Suprapubic skin (tissue), 4 donors: ENCODE data around the gene CAVIN1. TPM values are rescaled to one million over a fixed set of nuclear protein-coding genes. Genes with fewer than 3 reads are reported as not detected.
"Not testable (repeated sequence)": the region's sequence is repeated elsewhere in the genome, so short reads cannot be mapped to it uniquely, and the experiment has no call there.

Experiments used
- DNase-seq, 2 donors: peaks; one replicate each; pipeline ENCODE4 v3.0.0-alpha.2; 2019; ENCODE audit warnings: low spot score in 2 of 2
- H3K27ac ChIP-seq: fragments of 200-600 bp; sonication (generic); one replicate; pipeline ENCODE4 v1.5.1; 2019
- H3K27me3 ChIP-seq: fragments of 200-600 bp; sonication (generic); one replicate; pipeline ENCODE4 v1.5.1; 2019
- H3K36me3 ChIP-seq: fragments of 200-600 bp; sonication (generic); one replicate; pipeline ENCODE4 v1.5.1; 2019
- H3K4me1 ChIP-seq: fragments of 200-600 bp; sonication (generic); one replicate; pipeline ENCODE4 v1.5.1; 2019
- H3K4me3 ChIP-seq: fragments of 200-600 bp; sonication (generic); one replicate; pipeline ENCODE4 v1.5.1; 2019; ENCODE audit warnings: mild to moderate bottlenecking
- H3K9me3 ChIP-seq: fragments of 200-600 bp; sonication (generic); one replicate; pipeline ENCODE4 v1.5.1; 2019
- EP300 ChIP-seq: sonication (generic); formaldehyde crosslinking; IDR thresholded peaks from one replicate; pipeline ENCODE4 v1.6.1; 2017; ENCODE audit warnings: antibody characterized with exemption
- POLR2A ChIP-seq, 2 donors: fragments of 450-650 bp; IDR thresholded peaks; one replicate each; pipeline ENCODE4 v1.6.1; 2017; ENCODE audit warnings: antibody characterized with exemption in 2 of 2, mild to moderate bottlenecking in 2 of 2, moderate library complexity in 2 of 2
- POLR2AphosphoS5 ChIP-seq, 3 donors: sonication (generic); formaldehyde crosslinking; IDR thresholded peaks; one replicate each; pipeline ENCODE4 v1.6.1; 2017; ENCODE audit warnings: antibody characterized with exemption in 3 of 3
- WGBS: methylation state at CpG from one replicate; pipeline ENCODE4 v1.1.5; 2018; 5-methylcytosine and 5-hydroxymethylcytosine counted together
- total RNA-seq, 4 donors: library from RNA; depleted of rRNA; stranded (reverse); fragments of >200 nt; gene quantifications; one replicate each; pipeline ENCODE4 v1.1.0, GENCODE V29; 2016
- TF ChIP-seq, protein P1 (sequence below), 2 donors: fragments of 200-600 bp in 1 of 2; fragments of 450-650 bp in 1 of 2; sonication (generic) in 1 of 2; IDR thresholded peaks; one replicate each; pipeline ENCODE4 v1.5.1; 2016 to 2019; ENCODE audit warnings: antibody characterized with exemption in 2 of 2, mild to moderate bottlenecking in 1 of 2, moderate library complexity in 1 of 2

Gene CAVIN1
- total RNA-seq, 4 donors from 2014 or later: 153 to 224 (median 182) TPM

DNA sequence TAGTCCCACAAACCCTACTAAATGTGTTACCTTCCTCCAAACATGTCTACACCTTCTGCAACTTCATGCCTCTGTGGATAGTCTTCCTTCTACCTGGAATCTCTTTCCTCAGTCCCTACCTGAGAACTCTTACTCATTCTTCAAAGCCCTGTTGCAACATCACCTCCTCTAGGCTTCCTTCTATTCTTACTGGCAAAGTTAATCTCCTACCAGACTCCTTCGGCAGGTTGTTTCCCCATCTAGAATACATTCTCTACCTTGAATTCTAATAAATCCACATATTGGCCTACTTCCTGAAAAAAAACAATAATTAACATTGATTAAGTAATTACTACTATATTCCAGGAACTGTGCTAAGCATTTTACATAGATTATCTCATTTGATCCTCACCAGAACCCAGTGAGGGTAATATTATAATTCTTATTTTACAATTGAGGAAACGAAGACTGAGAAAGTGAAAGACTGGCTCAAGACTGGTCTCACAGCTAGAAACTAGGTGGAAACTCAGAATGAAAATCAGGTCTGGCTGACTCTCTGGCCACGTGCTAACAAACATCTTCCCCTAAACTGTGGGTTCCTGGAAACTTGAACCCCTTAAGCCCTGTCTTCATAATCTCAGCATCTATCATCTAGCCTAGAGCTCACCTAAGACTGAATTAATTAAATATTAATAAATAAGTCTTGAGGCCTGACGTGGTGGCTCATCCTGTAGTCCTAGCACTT lies 30.2 kb downstream of the CAVIN1 start:
- no peak for DNase-seq
- Histone ChIP-seq H3K27ac (no peak overlapping the region), H3K36me3 (no peaks in the 10 kb centered on the region), H3K4me3 (no peak overlapping the region), H3K4me1 (peaks cover 7% of the 10 kb centered on the region), H3K9me3 (no peaks in the 10 kb centered on the region), H3K27me3 (no peaks in the 10 kb centered on the region)
- no peak for TF ChIP-seq EP300
- no peak for TF ChIP-seq POLR2A (IDR thresholded peaks at IDR 0.05)
- TF ChIP-seq, protein P1, sequence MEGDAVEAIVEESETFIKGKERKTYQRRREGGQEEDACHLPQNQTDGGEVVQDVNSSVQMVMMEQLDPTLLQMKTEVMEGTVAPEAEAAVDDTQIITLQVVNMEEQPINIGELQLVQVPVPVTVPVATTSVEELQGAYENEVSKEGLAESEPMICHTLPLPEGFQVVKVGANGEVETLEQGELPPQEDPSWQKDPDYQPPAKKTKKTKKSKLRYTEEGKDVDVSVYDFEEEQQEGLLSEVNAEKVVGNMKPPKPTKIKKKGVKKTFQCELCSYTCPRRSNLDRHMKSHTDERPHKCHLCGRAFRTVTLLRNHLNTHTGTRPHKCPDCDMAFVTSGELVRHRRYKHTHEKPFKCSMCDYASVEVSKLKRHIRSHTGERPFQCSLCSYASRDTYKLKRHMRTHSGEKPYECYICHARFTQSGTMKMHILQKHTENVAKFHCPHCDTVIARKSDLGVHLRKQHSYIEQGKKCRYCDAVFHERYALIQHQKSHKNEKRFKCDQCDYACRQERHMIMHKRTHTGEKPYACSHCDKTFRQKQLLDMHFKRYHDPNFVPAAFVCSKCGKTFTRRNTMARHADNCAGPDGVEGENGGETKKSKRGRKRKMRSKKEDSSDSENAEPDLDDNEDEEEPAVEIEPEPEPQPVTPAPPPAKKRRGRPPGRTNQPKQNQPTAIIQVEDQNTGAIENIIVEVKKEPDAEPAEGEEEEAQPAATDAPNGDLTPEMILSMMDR (IDR thresholded peaks at IDR 0.05): no peak
- no peak for TF ChIP-seq POLR2AphosphoS5 (IDR thresholded peaks at IDR 0.05)
- 78% methylated on average over 4 of the region's 4 CpGs for WGBS

DNA sequence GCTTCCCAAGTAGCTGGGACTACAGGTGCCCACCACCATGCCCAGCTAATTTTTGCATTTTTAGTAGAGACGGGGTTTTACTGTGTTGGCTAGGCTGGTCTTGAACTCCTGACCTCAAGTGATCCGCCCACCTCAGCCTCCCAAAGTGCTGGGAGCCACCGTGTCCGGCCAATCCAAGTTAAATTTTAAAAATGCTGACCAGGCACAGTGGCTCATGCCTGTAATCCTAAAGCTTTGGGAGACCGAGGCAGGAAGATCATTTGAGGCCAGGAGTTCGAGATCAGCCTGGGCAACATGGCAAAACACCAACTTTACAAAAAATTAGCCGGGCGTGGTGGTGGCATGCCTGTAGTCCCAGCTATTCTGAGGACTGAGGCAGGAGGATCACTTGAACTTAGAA lies 31.6 kb downstream of the CAVIN1 start:
- peak in 1 of 2 donors; percentile 44 for DNase-seq
- 88% methylated on average over 8 of the region's 8 CpGs for WGBS
- peaks cover 18% of the 10 kb centered on the region for H3K4me1 ChIP-seq
- not testable (repeated sequence) for H3K4me3 ChIP-seq, H3K27ac ChIP-seq, H3K27me3 ChIP-seq, H3K9me3 ChIP-seq, H3K36me3 ChIP-seq

DNA sequence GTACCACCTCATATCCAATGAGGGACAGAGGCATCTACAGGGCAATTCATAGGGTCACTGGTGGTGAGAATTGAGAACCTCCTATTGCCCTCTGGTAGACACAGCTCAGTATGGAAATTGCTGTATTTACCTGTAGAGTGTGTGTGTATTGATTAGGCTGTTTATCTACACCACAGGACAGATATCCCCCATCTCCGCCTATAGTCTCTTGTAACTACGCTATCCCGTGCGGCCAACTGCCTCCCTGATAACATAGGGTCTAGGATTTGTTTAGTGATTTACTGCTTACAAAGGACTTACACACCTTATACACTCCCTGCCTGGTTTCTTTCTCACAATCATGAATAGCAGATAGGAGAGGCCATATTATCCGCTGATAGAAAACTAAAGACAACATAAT lies 33.2 kb downstream of the CAVIN1 start:
- 98% methylated on average over 5 of the region's 5 CpGs for WGBS
- H3K4me1 ChIP-seq: peaks cover 34% of the 10 kb centered on the region
- no peaks in the 10 kb centered on the region for H3K27me3 ChIP-seq

DNA sequence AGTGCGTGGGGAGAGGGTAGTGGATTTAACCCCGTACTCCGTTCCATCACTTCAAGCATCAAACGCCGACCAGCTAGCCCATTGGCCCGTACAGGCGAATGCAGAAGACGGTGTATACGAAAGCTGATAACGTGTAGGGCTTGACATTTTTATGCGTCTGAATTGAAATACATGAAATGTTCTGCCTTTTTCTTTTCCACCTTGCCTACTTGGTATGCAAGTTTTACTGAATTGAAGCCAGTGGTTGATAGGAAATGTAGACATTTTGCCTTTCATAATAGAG lies 34.0 kb downstream of the CAVIN1 start:
- TF ChIP-seq POLR2A (IDR thresholded peaks at IDR 0.05): no peak
- no peak for TF ChIP-seq POLR2AphosphoS5 (IDR thresholded peaks at IDR 0.05)
- TF ChIP-seq, protein P1 (IDR thresholded peaks at IDR 0.05): no peak
- no peak for TF ChIP-seq EP300
- DNase-seq: no peak
- Histone ChIP-seq H3K27me3 (no peaks in the 10 kb centered on the region), H3K4me3 (peak overlapping the region; percentile 77), H3K27ac (peak overlapping the region; percentile 98), H3K4me1 (peaks cover 38% of the 10 kb centered on the region), H3K9me3 (no peaks in the 10 kb centered on the region), H3K36me3 (no peaks in the 10 kb centered on the region)
- 4% methylated on average over 11 of the region's 11 CpGs for WGBS

More for the DNA sequence above, 33.2 kb downstream of the CAVIN1 start:
- no peak overlapping the region for H3K4me3 ChIP-seq
- TF ChIP-seq EP300: no peak
- no peak for TF ChIP-seq POLR2A (IDR thresholded peaks at IDR 0.05)
- TF ChIP-seq POLR2AphosphoS5 (IDR thresholded peaks at IDR 0.05): no peak
- TF ChIP-seq, protein P1 (IDR thresholded peaks at IDR 0.05): no peak
- no peak overlapping the region for H3K27ac ChIP-seq
- no peaks in the 10 kb centered on the region for H3K36me3 ChIP-seq
- DNase-seq: peak in 1 of 2 donors; percentile 59
- no peaks in the 10 kb centered on the region for H3K9me3 ChIP-seq

DNA sequence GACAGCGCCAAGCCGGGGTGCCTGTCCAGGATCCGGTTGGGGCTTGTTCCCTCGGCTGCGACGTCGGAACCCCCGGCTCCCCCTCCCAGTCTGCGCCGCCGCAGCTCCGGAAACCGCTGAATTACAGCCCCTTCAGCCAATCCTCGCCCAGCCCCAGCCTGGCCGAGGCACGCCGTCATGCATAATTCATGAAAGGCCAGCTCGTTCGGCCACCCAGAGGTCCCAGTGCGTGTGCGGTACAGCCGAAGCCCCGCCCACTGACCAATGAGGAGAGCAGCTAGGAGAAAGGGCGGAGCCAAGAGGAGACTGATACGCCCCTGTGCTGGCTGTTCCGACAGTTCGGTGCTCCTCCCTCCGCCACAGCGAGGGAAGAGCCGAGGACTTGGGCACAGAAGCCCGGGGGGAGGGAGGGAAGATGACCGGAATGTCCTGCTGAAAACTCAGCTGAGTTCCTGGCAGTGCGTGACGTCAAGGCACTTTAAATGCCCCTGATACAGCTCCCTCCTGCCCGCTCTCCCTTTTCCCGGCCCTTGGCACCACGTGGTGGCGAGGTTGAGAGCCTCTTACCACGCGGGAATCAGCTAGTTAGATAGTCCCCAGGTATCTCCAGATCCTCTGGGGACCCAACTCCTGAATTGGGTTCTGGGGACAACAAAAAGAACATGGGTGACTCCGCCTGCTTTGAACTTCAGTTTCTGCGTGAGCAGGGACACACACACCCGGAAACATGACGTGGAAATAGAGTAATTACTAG lies 34.5 kb downstream of the CAVIN1 start, which contains the start of gene STAT3:
STAT3 (minus strand) TSS at position 62 of the 754 bp plus-strand sequence. CDS start 39,926 bp downstream, outside the sequence.
- peak within 1 kb of the TSS; percentile 98 for H3K27ac ChIP-seq
- WGBS: 0% methylated on average over 22 of the region's 44 CpGs
- H3K9me3 ChIP-seq: no peaks in the 10 kb centered on the region
- no peaks in the 10 kb centered on the region for H3K36me3 ChIP-seq
- H3K27me3 ChIP-seq: no peaks in the 10 kb centered on the region
- DNase-seq: peak; percentile 100
- TF ChIP-seq POLR2A (IDR thresholded peaks at IDR 0.05): peak; percentile 60 to 96
- TF ChIP-seq, protein P1 (IDR thresholded peaks at IDR 0.05): no peak
- TF ChIP-seq POLR2AphosphoS5 (IDR thresholded peaks at IDR 0.05): peak; percentile 90 to 98 (median 96)
- peak; percentile 97 for TF ChIP-seq EP300
- peak within 1 kb of the TSS; percentile 77 for H3K4me3 ChIP-seq
- H3K4me1 ChIP-seq: peaks cover 38% of the 10 kb centered on the region
